Stimulated activated naive CD8-positive, alpha-beta T cell treated with anti-CD3 and anti-CD28 coated beads, Interleukin-15, amount 100 ng/mL, for 72 hours (primary cell): ENCODE data around the gene PIR.

Experiments
- ATAC-seq: fragments of 150-1000 bp; cut with Tn5 transposase; 2 replicates; pipeline ENCODE4 v1.10.0; 2021; ENCODE audit warnings: mild to moderate bottlenecking, moderate library complexity
- DNase-seq, 2 donors: peaks; one replicate each; pipeline ENCODE4 v3.0.0; 2021 to 2022
- H3K27ac Mint-ChIP-seq, 2 donors: one replicate each; pipeline ENCODE4 v1.8.0; 2022; ENCODE audit warnings: mild to moderate bottlenecking in 2 of 2, mixed read lengths in 2 of 2, moderate library complexity in 2 of 2
- H3K27me3 Mint-ChIP-seq: one replicate; pipeline ENCODE4 v1.8.0; 2022; ENCODE audit warnings: mixed read lengths
- H3K4me1 Mint-ChIP-seq: one replicate; pipeline ENCODE4 v1.8.0; 2022; ENCODE audit warnings: mild to moderate bottlenecking, mixed read lengths
- H3K4me3 Mint-ChIP-seq, 2 donors: one replicate each; pipeline ENCODE4 v1.8.0; 2022; ENCODE audit warnings: mild to moderate bottlenecking in 2 of 2, mixed read lengths in 2 of 2, moderate library complexity in 1 of 2
- H3K9me3 Mint-ChIP-seq, 2 donors: one replicate each; pipeline ENCODE4 v1.8.0; 2022; ENCODE audit warnings: mixed read lengths in 2 of 2

The PIR gene

GRCh38 chrX:15493118-15493962, at the start of gene PIR:
Gene PIR, minus strand, starts transcription at chrX:15493333. Its CDS starts 2,076 bp downstream, at chrX:15491257.
- H3K9me3 Mint-ChIP-seq: no peaks in the 10 kb centered on the region
- H3K27me3 Mint-ChIP-seq: peaks cover 8% of the 10 kb centered on the region
- peak; percentile 93 for ATAC-seq
- peaks cover 15% of the 10 kb centered on the region for H3K4me1 Mint-ChIP-seq
- peak within 1 kb of the TSS; percentile 54 to 58 for H3K27ac Mint-ChIP-seq
- peak; percentile 13 to 41 for DNase-seq
- peak within 1 kb of the TSS; percentile 84 to 86 for H3K4me3 Mint-ChIP-seq

GRCh38 chrX:15530318-15530717, 37.2 kb upstream of the PIR start:
- no peaks in the 10 kb centered on the region for H3K27me3 Mint-ChIP-seq
- H3K27ac Mint-ChIP-seq: no peak overlapping the region

GRCh38 chrX:15529165-15529564, 36.0 kb upstream of the PIR start:
- ATAC-seq (no peak), DNase-seq (no peak)
- Mint-ChIP-seq H3K27ac (no peak overlapping the region), H3K9me3 (no peaks in the 10 kb centered on the region), H3K4me3 (no peak overlapping the region), H3K4me1 (no peaks in the 10 kb centered on the region), H3K27me3 (no peaks in the 10 kb centered on the region)

More at GRCh38 chrX:15530318-15530717, 37.2 kb upstream of the PIR start:
- Mint-ChIP-seq H3K4me1 (no peaks in the 10 kb centered on the region), H3K4me3 (no peak overlapping the region), H3K9me3 (no peaks in the 10 kb centered on the region)
- ATAC-seq (no peak), DNase-seq (no peak)

GRCh38 chrX:15525664-15526416, 32.7 kb upstream of the PIR start:
- Mint-ChIP-seq H3K4me1 (no peaks in the 10 kb centered on the region), H3K9me3 (no peaks in the 10 kb centered on the region), H3K4me3 (no peak overlapping the region), H3K27me3 (peaks cover 11% of the 10 kb centered on the region), H3K27ac (no peak overlapping the region)
- DNase-seq (no peak), ATAC-seq (no peak)

GRCh38 chrX:15524417-15524816, 31.3 kb upstream of the PIR start:
- Mint-ChIP-seq H3K27me3 (peaks cover 11% of the 10 kb centered on the region), H3K27ac (no peak overlapping the region), H3K4me3 (no peak overlapping the region), H3K9me3 (no peaks in the 10 kb centered on the region), H3K4me1 (no peaks in the 10 kb centered on the region)
- DNase-seq (no peak), ATAC-seq (no peak)

GRCh38 chrX:15523088-15523487, 30.0 kb upstream of the PIR start:
- no peak for ATAC-seq
- H3K4me1 Mint-ChIP-seq: no peaks in the 10 kb centered on the region

GRCh38 chrX:15522464-15522863, 29.3 kb upstream of the PIR start:
- peaks cover 11% of the 10 kb centered on the region for H3K27me3 Mint-ChIP-seq
- no peak for ATAC-seq
- no peak overlapping the region for H3K4me3 Mint-ChIP-seq
- H3K9me3 Mint-ChIP-seq: no peaks in the 10 kb centered on the region
- H3K27ac Mint-ChIP-seq: no peak overlapping the region
- H3K4me1 Mint-ChIP-seq: no peaks in the 10 kb centered on the region
- DNase-seq: no peak

More at GRCh38 chrX:15523088-15523487, 30.0 kb upstream of the PIR start:
- H3K27ac Mint-ChIP-seq: no peak overlapping the region
- H3K4me3 Mint-ChIP-seq: no peak overlapping the region
- no peak for DNase-seq
- H3K27me3 Mint-ChIP-seq: peaks cover 11% of the 10 kb centered on the region
- H3K9me3 Mint-ChIP-seq: no peaks in the 10 kb centered on the region

GRCh38 chrX:15515931-15516330, 22.8 kb upstream of the PIR start:
- H3K9me3 Mint-ChIP-seq: no peaks in the 10 kb centered on the region
- no peak overlapping the region for H3K27ac Mint-ChIP-seq
- no peaks in the 10 kb centered on the region for H3K27me3 Mint-ChIP-seq
- H3K4me1 Mint-ChIP-seq: no peaks in the 10 kb centered on the region
- ATAC-seq (no peak), DNase-seq (no peak)
- no peak overlapping the region for H3K4me3 Mint-ChIP-seq

GRCh38 chrX:15514279-15514678, 21.1 kb upstream of the PIR start:
- no peak overlapping the region for H3K27ac Mint-ChIP-seq
- ATAC-seq: no peak

GRCh38 chrX:15512401-15512965, 19.4 kb upstream of the PIR start:
- H3K27me3 Mint-ChIP-seq: no peaks in the 10 kb centered on the region
- H3K27ac Mint-ChIP-seq: no peak overlapping the region
- H3K4me3 Mint-ChIP-seq: no peak overlapping the region

More at GRCh38 chrX:15514279-15514678, 21.1 kb upstream of the PIR start:
- no peak overlapping the region for H3K4me3 Mint-ChIP-seq
- DNase-seq: no peak
- no peaks in the 10 kb centered on the region for H3K27me3 Mint-ChIP-seq
- no peaks in the 10 kb centered on the region for H3K4me1 Mint-ChIP-seq
- no peaks in the 10 kb centered on the region for H3K9me3 Mint-ChIP-seq

GRCh38 chrX:15511563-15511962, 18.4 kb upstream of the PIR start:
- DNase-seq: no peak
- H3K27me3 Mint-ChIP-seq: no peaks in the 10 kb centered on the region
- no peaks in the 10 kb centered on the region for H3K4me1 Mint-ChIP-seq
- H3K9me3 Mint-ChIP-seq: no peaks in the 10 kb centered on the region
- ATAC-seq: no peak
- no peak overlapping the region for H3K27ac Mint-ChIP-seq
- H3K4me3 Mint-ChIP-seq: no peak overlapping the region

More at GRCh38 chrX:15512401-15512965, 19.4 kb upstream of the PIR start:
- no peak for DNase-seq
- ATAC-seq: no peak
- Mint-ChIP-seq H3K9me3 (no peaks in the 10 kb centered on the region), H3K4me1 (no peaks in the 10 kb centered on the region)

GRCh38 chrX:15509845-15510244, 16.7 kb upstream of the PIR start:
- H3K4me1 Mint-ChIP-seq: no peaks in the 10 kb centered on the region
- H3K27me3 Mint-ChIP-seq: no peaks in the 10 kb centered on the region
- ATAC-seq (no peak), DNase-seq (no peak)
- no peak overlapping the region for H3K4me3 Mint-ChIP-seq
- no peaks in the 10 kb centered on the region for H3K9me3 Mint-ChIP-seq
- no peak overlapping the region for H3K27ac Mint-ChIP-seq

- Mint-ChIP-seq H3K4me3 (no peak overlapping the region), H3K27me3 (no peaks in the 10 kb centered on the region), H3K27ac (no peak overlapping the region), H3K4me1 (no peaks in the 10 kb centered on the region), H3K9me3 (no peaks in the 10 kb centered on the region)
- DNase-seq (no peak), ATAC-seq (no peak)
Measured at GRCh38 chrX:15507005-15507404, 13.9 kb upstream of the PIR start.

- Mint-ChIP-seq H3K4me3 (no peak overlapping the region), H3K27me3 (no peaks in the 10 kb centered on the region), H3K4me1 (no peaks in the 10 kb centered on the region), H3K27ac (no peak overlapping the region), H3K9me3 (no peaks in the 10 kb centered on the region)
- ATAC-seq (no peak), DNase-seq (no peak)
Measured at GRCh38 chrX:15505101-15505500, 12.0 kb upstream of the PIR start.

GRCh38 chrX:15504661-15505060, 11.5 kb upstream of the PIR start:
- Mint-ChIP-seq H3K27me3 (no peaks in the 10 kb centered on the region), H3K9me3 (no peaks in the 10 kb centered on the region), H3K4me3 (no peak overlapping the region), H3K4me1 (no peaks in the 10 kb centered on the region), H3K27ac (no peak overlapping the region)
- ATAC-seq: no peak
- no peak for DNase-seq

GRCh38 chrX:15501506-15501905, 8.4 kb upstream of the PIR start:
- H3K4me3 Mint-ChIP-seq: no peak overlapping the region
- peaks cover 9% of the 10 kb centered on the region for H3K27me3 Mint-ChIP-seq
- ATAC-seq (no peak), DNase-seq (no peak)
- H3K9me3 Mint-ChIP-seq: no peaks in the 10 kb centered on the region
- no peak overlapping the region for H3K27ac Mint-ChIP-seq
- peaks cover 5% of the 10 kb centered on the region for H3K4me1 Mint-ChIP-seq
